Right lobe of liver (tissue), 6 donors: ENCODE data around the gene PPARA. TPM values are rescaled to one million over a fixed set of nuclear protein-coding genes. Genes with fewer than 3 reads are reported as not detected.

ENCODE experiments used
- ATAC-seq, 4 donors: fragments of 200-7000 bp; cut with Tn5 transposase; one replicate each; pipeline ENCODE4 v1.9.1; 2020; ENCODE audit warnings: mild to moderate bottlenecking in 4 of 4, moderate library complexity in 4 of 4
- DNase-seq, 3 donors: peaks; one replicate each; pipeline ENCODE4 v3.0.0-alpha.2; 2020
- H3K27ac ChIP-seq, 3 donors: fragments of 200-600 bp; one replicate each; pipeline ENCODE4 v1.8.0; 2022
- H3K27me3 ChIP-seq, 2 donors: fragments of 200-600 bp; one replicate each; pipeline ENCODE4 v1.8.0; 2022
- H3K36me3 ChIP-seq, 4 donors: fragments of 200-600 bp; sonication (generic) in 1 of 4; one replicate each; pipeline versions ENCODE4 v1.5.1 to v1.8.0; 2017 to 2022; ENCODE audit warnings: control low read depth in 1 of 4
- H3K4me1 ChIP-seq, 4 donors: fragments of 200-600 bp; sonication (generic) in 1 of 4; one replicate each; pipeline versions ENCODE4 v1.5.1 to v1.8.0; 2017 to 2022; ENCODE audit warnings: control low read depth in 1 of 4
- H3K4me3 ChIP-seq, 3 donors: fragments of 200-600 bp; one replicate each; pipeline ENCODE4 v1.8.0; 2022
- H3K9me3 ChIP-seq, 4 donors: fragments of 200-600 bp; sonication (generic) in 1 of 4; one replicate each; pipeline versions ENCODE4 v1.5.1 to v1.8.0; 2017 to 2022; ENCODE audit warnings: control low read depth in 1 of 4
- POLR2A ChIP-seq: fragments of 450-650 bp; IDR thresholded peaks from one replicate; pipeline ENCODE4 v1.6.1; 2017; ENCODE audit warnings: antibody characterized with exemption, mild to moderate bottlenecking
- WGBS: methylation state at CpG from one replicate; pipeline ENCODE4 v1.1.6; 2018; ENCODE audit warnings: low coverage, low lambda C conversion rate; ENCODE audit not compliant: insufficient coverage; ENCODE audit errors: missing lambda C conversion rate; 5-methylcytosine and 5-hydroxymethylcytosine counted together
- intact Hi-C, 2 donors: fragments of 100-400 bp; cut with DNase I; formaldehyde crosslinking; loops; one replicate each; pipeline versions ENCODE4 v1.11.2 to v1.14.1; 2022
- total RNA-seq, 6 experiments: library from RNA; depleted of rRNA in 2 of 6; stranded (reverse); fragments of >200 nt in 2 of 6; fragmentation: NEBNext Ultra II Directional in 3 of 6; extraction: Animal tissue kit (Norgen Biotek cat#: 25700) in 3 of 6; gene quantifications; one replicate each; pipeline versions ENCODE4 v1.1.0 to v1.2.4, GENCODE V29; 2016 to 2023
- TF ChIP-seq, protein P1 (sequence below), 4 donors: fragments of 200-600 bp in 3 of 4; fragments of 450-650 bp in 1 of 4; IDR thresholded peaks; one replicate each; pipeline versions ENCODE4 v1.5.1 to v1.8.0; 2016 to 2022; ENCODE audit warnings: antibody characterized with exemption in 4 of 4, mild to moderate bottlenecking in 2 of 4
- donor health status: DM: no; HTN: yes; CAD: no.
- donor health status: DM: no; HTN: no; CAD: no.
- donor health status: DM: no; HTN: no; CAD: no.
- donor health status: DM: no; HTN: yes; CAD: no.
- donor health status: DM: no; HTN: yes; CAD: no.

The PPARA gene
- total RNA-seq, 6 experiments from 2014 or later, result 64.4 to 152 (median 95.1) TPM

DNA sequence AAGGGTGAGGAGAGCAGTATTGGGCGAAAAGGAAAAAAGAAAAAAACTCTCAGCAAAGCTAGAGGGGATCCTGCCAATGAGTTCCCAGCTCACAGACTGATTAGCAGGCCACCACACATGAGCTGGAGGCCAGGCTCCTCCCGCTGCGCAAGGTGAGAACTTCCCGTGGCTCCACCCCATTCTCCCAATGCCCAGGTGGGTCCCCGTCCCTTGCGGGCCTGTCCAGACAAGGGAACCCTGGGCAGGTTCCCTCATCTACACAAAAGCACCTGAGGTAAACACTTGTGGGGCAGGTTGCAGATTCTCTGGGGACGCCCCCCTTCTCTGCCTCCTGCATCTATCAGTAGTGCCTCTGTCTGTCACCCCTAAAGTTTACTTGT is 53.3 kb downstream of the PPARA start:
- 87% methylated on average over 4 of the region's 7 CpGs for WGBS
- H3K36me3 ChIP-seq, result peaks cover 0 to 87% (median 48%) of the 10 kb centered on the region in 4 donors
- intact Hi-C loops, result no loop called here
- no peak overlapping the region for H3K4me3 ChIP-seq
- peak in 2 of 4 donors; percentile 14 to 34 for ATAC-seq
- no peaks in the 10 kb centered on the region for H3K27me3 ChIP-seq
- no peak for TF ChIP-seq POLR2A
- TF ChIP-seq, protein P1, sequence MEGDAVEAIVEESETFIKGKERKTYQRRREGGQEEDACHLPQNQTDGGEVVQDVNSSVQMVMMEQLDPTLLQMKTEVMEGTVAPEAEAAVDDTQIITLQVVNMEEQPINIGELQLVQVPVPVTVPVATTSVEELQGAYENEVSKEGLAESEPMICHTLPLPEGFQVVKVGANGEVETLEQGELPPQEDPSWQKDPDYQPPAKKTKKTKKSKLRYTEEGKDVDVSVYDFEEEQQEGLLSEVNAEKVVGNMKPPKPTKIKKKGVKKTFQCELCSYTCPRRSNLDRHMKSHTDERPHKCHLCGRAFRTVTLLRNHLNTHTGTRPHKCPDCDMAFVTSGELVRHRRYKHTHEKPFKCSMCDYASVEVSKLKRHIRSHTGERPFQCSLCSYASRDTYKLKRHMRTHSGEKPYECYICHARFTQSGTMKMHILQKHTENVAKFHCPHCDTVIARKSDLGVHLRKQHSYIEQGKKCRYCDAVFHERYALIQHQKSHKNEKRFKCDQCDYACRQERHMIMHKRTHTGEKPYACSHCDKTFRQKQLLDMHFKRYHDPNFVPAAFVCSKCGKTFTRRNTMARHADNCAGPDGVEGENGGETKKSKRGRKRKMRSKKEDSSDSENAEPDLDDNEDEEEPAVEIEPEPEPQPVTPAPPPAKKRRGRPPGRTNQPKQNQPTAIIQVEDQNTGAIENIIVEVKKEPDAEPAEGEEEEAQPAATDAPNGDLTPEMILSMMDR (IDR thresholded peaks at IDR 0.05), result no peak
- H3K27ac ChIP-seq, result no peak overlapping the region
- no peak for DNase-seq
- no peaks in the 10 kb centered on the region for H3K4me1 ChIP-seq
- H3K9me3 ChIP-seq, result no peaks in the 10 kb centered on the region

DNA sequence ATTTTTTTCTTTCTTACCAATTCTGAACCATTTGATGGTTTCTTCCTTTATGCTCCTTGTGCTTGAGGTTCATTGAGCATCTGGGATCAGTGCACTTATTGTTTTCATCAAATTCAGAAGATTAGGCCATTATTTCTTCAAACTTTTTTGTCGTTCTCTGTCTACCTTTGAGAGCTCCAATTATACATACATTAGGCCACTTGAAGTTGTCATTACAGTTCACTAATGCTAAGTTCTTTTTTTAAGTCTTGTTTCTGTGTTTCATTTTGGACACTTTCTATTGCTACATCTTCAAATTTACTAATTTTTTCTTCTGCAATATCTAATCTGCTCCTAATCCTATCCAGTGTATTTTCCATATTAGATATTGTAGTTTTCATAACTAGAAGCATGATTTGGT is 58.9 kb downstream of the PPARA start:
- no peaks in the 10 kb centered on the region for H3K27me3 ChIP-seq
- DNase-seq (no peak), ATAC-seq (no peak)
- peaks cover 0 to 87% (median 40%) of the 10 kb centered on the region in 4 donors for H3K36me3 ChIP-seq
- intact Hi-C loops, result no loop called here
- no peak overlapping the region for H3K27ac ChIP-seq
- TF ChIP-seq, protein P1 (IDR thresholded peaks at IDR 0.05), result no peak
- no peak for TF ChIP-seq POLR2A
- no peaks in the 10 kb centered on the region for H3K4me1 ChIP-seq
- H3K9me3 ChIP-seq, result no peaks in the 10 kb centered on the region
- H3K4me3 ChIP-seq, result no peak overlapping the region
- 100% methylated on average over 1 of the region's 1 CpG for WGBS

DNA sequence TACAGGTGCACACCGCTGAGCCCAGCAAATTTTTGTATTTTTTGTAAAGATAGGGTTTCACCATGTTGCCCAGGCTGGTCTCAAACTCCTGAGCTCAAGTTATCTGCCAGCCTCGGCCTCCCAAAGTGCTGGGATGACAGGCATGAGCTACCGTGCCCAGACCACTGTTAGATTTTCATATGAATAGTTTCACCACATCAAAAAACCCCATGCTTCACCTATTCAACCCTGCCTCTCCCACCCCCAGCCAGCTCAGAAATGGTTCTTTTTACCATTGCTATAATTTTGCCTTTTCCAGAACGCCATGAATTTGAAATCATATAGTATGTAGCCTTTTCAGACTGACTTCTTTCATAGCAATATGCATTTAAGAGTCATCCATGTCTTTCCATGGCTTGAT is 61.9 kb downstream of the PPARA start:
- intact Hi-C loops, result no loop called here
- peaks cover 0 to 88% (median 44%) of the 10 kb centered on the region in 4 donors for H3K36me3 ChIP-seq

DNA sequence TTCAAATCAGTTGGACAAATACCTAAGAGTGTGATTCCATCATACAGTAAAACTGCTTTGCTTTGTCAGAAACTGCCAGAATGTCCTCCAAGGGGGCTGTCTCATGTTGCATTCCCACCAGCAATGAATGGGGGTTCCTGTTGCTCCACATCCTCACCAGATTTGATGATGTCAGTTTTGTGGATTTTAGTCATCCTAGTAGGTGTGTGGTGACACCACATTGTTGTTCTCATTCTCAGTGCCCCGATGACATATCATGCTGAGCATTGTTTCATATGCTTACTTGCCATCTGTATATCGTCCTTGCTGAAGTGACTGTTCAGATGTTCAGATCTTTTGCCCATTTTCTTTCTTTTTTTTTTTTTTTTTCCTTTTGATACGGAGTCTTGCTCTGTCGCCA is 62.7 kb downstream of the PPARA start:
- Histone ChIP-seq H3K9me3 (no peaks in the 10 kb centered on the region), H3K27ac (no peak overlapping the region), H3K4me3 (no peak overlapping the region), H3K36me3 (peaks cover 0 to 91% (median 44%) of the 10 kb centered on the region in 4 donors), H3K27me3 (no peaks in the 10 kb centered on the region), H3K4me1 (no peaks in the 10 kb centered on the region)
- no peak for ATAC-seq
- WGBS, result 86% methylated on average over 3 of the region's 4 CpGs
- TF ChIP-seq, protein P1 (IDR thresholded peaks at IDR 0.05), result no peak
- no peak for TF ChIP-seq POLR2A
- DNase-seq, result no peak
- intact Hi-C loops, result no loop called here

More for the DNA sequence above, 61.9 kb downstream of the PPARA start:
- Histone ChIP-seq H3K9me3 (no peaks in the 10 kb centered on the region), H3K4me3 (no peak overlapping the region), H3K4me1 (no peaks in the 10 kb centered on the region), H3K27me3 (no peaks in the 10 kb centered on the region), H3K27ac (no peak overlapping the region)
- ATAC-seq (no peak), DNase-seq (no peak)
- WGBS, result 92% methylated on average over 4 of the region's 4 CpGs
- no peak for TF ChIP-seq POLR2A
- TF ChIP-seq, protein P1 (IDR thresholded peaks at IDR 0.05), result no peak

DNA sequence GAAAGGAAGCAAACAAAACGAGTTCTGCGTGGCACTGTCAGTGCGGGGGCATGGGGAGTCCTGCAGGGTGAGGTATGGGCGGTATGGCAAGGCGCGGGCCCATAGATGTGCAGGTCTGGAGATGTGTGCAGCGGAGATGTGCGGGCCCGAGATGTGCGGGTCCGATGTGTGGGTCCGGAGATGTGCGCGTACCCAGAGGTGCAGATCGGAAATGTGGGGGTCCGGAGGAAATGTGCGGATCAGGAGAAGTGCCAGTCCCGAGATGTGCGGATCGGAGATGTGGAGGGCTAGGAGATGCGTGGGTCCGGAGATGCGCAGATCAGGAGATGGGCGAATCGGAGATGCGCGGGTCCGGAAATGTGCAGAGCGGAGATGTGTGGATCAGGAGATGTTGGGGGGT is 63.8 kb downstream of the PPARA start:
- H3K9me3 ChIP-seq, result no peaks in the 10 kb centered on the region
- no peaks in the 10 kb centered on the region for H3K4me1 ChIP-seq
- WGBS, result 94% methylated on average over 28 of the region's 29 CpGs
- TF ChIP-seq, protein P1 (IDR thresholded peaks at IDR 0.05), result no peak
- TF ChIP-seq POLR2A, result no peak
- H3K27ac ChIP-seq, result no peak overlapping the region
- no peak for DNase-seq
- peaks cover 0 to 94% (median 51%) of the 10 kb centered on the region in 4 donors for H3K36me3 ChIP-seq
- H3K27me3 ChIP-seq, result no peaks in the 10 kb centered on the region
- no peak overlapping the region for H3K4me3 ChIP-seq
- peak in 1 of 4 donors; percentile 6 for ATAC-seq
- intact Hi-C loops, result no loop called here
